Measurements from ENCODE around the gene SNRPB2.

Gene SNRPB2

DNA sequence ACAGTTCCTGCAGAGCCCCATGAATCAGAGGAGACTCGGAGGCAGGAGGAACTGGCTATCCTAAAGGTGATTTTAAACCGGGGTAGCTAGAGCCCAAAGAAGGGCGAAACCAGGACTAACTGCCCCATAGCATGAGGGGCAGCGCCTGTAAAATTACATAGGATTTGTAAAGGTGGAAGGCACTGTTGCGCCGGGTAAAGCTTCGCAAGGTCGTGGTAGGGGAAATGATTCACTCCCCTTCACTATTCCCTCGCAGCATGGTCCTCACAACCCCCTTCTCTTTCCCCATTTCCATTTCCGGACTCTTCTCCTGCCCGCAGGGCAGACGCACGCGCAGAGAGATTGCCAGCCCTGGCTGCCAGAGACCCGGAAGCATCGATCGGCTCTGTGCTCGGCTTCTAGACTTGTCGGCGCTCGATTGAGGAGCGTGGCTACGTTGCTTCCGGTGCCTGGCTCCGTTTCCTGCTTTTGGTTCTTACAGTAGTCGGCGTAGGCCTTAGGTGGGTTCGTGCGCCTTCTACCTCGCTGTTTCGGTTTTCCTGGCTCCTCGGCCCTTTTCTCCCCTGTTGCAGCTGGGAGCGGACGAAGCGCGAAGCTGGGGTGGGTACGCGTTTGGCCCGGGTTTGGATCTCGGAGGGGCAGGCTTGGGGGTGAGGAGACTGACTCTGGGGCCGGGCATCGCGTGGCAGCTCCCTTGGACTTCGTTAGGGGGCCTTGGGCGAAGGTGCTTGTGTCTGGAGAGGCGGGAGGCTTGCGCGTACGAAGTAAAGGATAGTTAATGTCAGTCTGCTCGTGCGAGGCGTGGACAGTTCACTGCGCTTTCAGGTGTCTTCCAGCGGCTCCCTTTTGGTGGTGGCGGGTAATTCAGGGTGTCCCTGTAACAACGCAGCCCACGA is at the start of gene SNRPB2:
Gene SNRPB2, plus strand, starts transcription at position 462 of the 896 bp plus-strand sequence. CDS start 1,677 bp downstream, outside the sequence.
- Histone ChIP-seq H3K36me3 (ENCODE audit: control insufficient read depth, low read depth, low read length) (peaks cover 29% of the 10 kb centered on the region), H3K9me3 (ENCODE audit: control insufficient read depth, low read depth, low read length) (no peaks in the 10 kb centered on the region), H3K27me3 (ENCODE audit: control insufficient read depth, insufficient read depth, low read length) (peaks cover 18% of the 10 kb centered on the region), H3K9ac (ENCODE audit: low read length) (peak within 1 kb of the TSS; percentile 84), H3K27ac (ENCODE audit: low read length) (peak within 1 kb of the TSS; percentile 69), H3K4me1 (ENCODE audit: control insufficient read depth, low read depth, low read length) (peaks cover 7% of the 10 kb centered on the region), H3K4me3 (ENCODE audit: low read length) (peak within 1 kb of the TSS; percentile 87)

GRCh38 chr20:16684416-16684815 is 45.4 kb upstream of the SNRPB2 start:
- Histone ChIP-seq H3K9me3 (ENCODE audit: control insufficient read depth, low read depth, low read length) (no peaks in the 10 kb centered on the region), H3K9ac (ENCODE audit: low read length) (no peak overlapping the region), H3K27me3 (ENCODE audit: control insufficient read depth, insufficient read depth, low read length) (no peaks in the 10 kb centered on the region), H3K4me1 (ENCODE audit: control insufficient read depth, low read depth, low read length) (no peaks in the 10 kb centered on the region), H3K36me3 (ENCODE audit: control insufficient read depth, low read depth, low read length) (no peaks in the 10 kb centered on the region), H3K4me3 (ENCODE audit: low read length) (no peak overlapping the region), H3K27ac (ENCODE audit: low read length) (no peak overlapping the region)

DNA sequence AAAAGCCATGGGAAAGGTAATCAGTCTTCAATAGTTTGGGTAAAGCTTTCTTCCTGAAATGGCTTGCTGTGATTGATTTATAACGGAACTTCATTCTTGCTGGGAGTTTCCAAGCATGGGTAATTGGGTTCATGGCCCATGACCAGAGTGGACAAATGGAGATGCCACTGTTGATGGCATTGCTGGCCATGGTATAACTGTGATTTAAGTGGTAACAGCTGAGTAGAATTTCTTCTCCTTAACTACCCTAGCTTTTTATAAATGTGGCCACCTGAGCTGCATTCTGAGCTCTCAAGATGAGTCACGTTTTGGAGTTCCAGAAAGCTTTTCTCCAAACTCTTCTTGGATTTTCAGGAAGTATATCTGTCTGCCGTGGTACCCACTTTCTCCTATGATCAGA is 39.9 kb upstream of the SNRPB2 start:
- no peaks in the 10 kb centered on the region for H3K27me3 ChIP-seq (ENCODE audit: control insufficient read depth, insufficient read depth, low read length)
- H3K9me3 ChIP-seq (ENCODE audit: control insufficient read depth, low read depth, low read length) = no peaks in the 10 kb centered on the region
- no peak overlapping the region for H3K9ac ChIP-seq (ENCODE audit: low read length)
- H3K4me1 ChIP-seq (ENCODE audit: control insufficient read depth, low read depth, low read length) = no peaks in the 10 kb centered on the region
- H3K4me3 ChIP-seq (ENCODE audit: low read length) = no peak overlapping the region
- no peak overlapping the region for H3K27ac ChIP-seq (ENCODE audit: low read length)
- no peaks in the 10 kb centered on the region for H3K36me3 ChIP-seq (ENCODE audit: control insufficient read depth, low read depth, low read length)

- Histone ChIP-seq H3K27ac (ENCODE audit: low read length) (no peak overlapping the region), H3K4me1 (ENCODE audit: control insufficient read depth, low read depth, low read length) (no peaks in the 10 kb centered on the region), H3K9me3 (ENCODE audit: control insufficient read depth, low read depth, low read length) (no peaks in the 10 kb centered on the region), H3K27me3 (ENCODE audit: control insufficient read depth, insufficient read depth, low read length) (no peaks in the 10 kb centered on the region), H3K9ac (ENCODE audit: low read length) (no peak overlapping the region), H3K4me3 (ENCODE audit: low read length) (no peak overlapping the region), H3K36me3 (ENCODE audit: control insufficient read depth, low read depth, low read length) (no peaks in the 10 kb centered on the region)
These were observed 38.4 kb upstream of the SNRPB2 start for GRCh38 chr20:16691381-16691780.

GRCh38 chr20:16692009-16692408 is 37.8 kb upstream of the SNRPB2 start:
- H3K27ac ChIP-seq (ENCODE audit: low read length) = no peak overlapping the region
- no peaks in the 10 kb centered on the region for H3K27me3 ChIP-seq (ENCODE audit: control insufficient read depth, insufficient read depth, low read length)
- no peaks in the 10 kb centered on the region for H3K36me3 ChIP-seq (ENCODE audit: control insufficient read depth, low read depth, low read length)
- H3K4me1 ChIP-seq (ENCODE audit: control insufficient read depth, low read depth, low read length) = no peaks in the 10 kb centered on the region
- no peak overlapping the region for H3K4me3 ChIP-seq (ENCODE audit: low read length)
- no peak overlapping the region for H3K9ac ChIP-seq (ENCODE audit: low read length)
- H3K9me3 ChIP-seq (ENCODE audit: control insufficient read depth, low read depth, low read length) = no peaks in the 10 kb centered on the region

DNA sequence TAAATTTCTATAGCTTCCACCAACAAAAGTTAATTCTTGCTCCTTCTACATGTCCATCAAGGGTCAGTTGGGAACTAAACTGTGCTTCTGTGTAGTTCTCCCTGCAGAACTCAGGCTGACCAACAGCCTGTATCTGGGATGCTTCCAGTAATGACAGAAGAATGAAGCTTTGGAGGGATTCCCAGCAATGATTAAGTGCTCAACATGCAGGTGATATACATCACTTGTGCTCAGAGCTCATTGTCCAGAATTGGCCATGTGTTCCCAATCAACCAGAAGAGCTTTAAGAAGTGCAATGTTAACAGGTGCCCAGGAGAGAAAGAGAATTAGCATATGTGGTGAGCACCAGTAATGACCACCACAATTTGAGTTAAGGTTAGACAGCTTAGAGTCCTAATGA is 37.4 kb upstream of the SNRPB2 start:
- Histone ChIP-seq H3K9ac (ENCODE audit: low read length) (no peak overlapping the region), H3K4me3 (ENCODE audit: low read length) (no peak overlapping the region), H3K4me1 (ENCODE audit: control insufficient read depth, low read depth, low read length) (no peaks in the 10 kb centered on the region), H3K27ac (ENCODE audit: low read length) (no peak overlapping the region), H3K9me3 (ENCODE audit: control insufficient read depth, low read depth, low read length) (no peaks in the 10 kb centered on the region), H3K36me3 (ENCODE audit: control insufficient read depth, low read depth, low read length) (no peaks in the 10 kb centered on the region), H3K27me3 (ENCODE audit: control insufficient read depth, insufficient read depth, low read length) (no peaks in the 10 kb centered on the region)

DNA sequence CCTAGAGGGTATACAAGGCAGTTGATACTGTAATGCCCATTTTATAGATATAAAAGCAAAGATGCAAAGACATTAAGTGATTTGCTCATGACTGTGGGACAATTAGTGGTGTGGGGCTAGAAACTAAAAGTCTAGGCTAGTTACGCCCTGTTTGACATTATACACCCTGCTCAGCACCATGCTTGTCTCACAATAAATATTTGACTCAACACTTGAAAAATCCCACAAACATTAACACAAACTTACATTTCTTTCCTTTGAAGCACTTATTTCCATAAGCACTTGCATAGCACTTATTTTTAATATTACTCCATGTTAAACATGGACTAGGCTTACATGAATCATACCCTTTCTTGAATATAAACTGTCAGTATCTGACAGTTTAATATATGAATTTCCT is 36.5 kb upstream of the SNRPB2 start:
- Histone ChIP-seq H3K36me3 (ENCODE audit: control insufficient read depth, low read depth, low read length) (no peaks in the 10 kb centered on the region), H3K9me3 (ENCODE audit: control insufficient read depth, low read depth, low read length) (no peaks in the 10 kb centered on the region), H3K27ac (ENCODE audit: low read length) (no peak overlapping the region)

DNA sequence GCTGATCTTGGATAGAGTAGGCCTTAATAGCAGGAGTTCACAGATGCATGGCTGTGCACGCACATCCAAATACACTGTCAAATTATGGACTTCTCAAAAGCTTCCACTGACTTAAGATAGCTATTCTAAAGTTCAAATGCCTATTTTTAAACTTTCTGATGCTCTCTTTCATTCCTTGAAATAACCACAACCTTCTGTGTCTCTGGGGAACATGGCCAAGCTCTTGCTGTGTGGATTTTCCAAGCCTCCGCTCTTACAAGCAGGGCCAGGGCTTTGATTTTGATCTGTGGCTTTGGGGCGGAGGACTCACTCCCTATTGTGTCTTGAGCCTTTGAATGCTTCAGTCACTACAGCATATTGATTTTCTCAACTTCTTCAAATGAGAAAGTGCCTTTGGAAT is 35.7 kb upstream of the SNRPB2 start:
- Histone ChIP-seq H3K4me3 (ENCODE audit: low read length) (no peak overlapping the region), H3K27me3 (ENCODE audit: control insufficient read depth, insufficient read depth, low read length) (no peaks in the 10 kb centered on the region), H3K36me3 (ENCODE audit: control insufficient read depth, low read depth, low read length) (no peaks in the 10 kb centered on the region), H3K9me3 (ENCODE audit: control insufficient read depth, low read depth, low read length) (no peaks in the 10 kb centered on the region), H3K9ac (ENCODE audit: low read length) (no peak overlapping the region), H3K27ac (ENCODE audit: low read length) (no peak overlapping the region), H3K4me1 (ENCODE audit: control insufficient read depth, low read depth, low read length) (no peaks in the 10 kb centered on the region)

More for the DNA sequence above, 36.5 kb upstream of the SNRPB2 start:
- no peak overlapping the region for H3K4me3 ChIP-seq (ENCODE audit: low read length)
- no peaks in the 10 kb centered on the region for H3K4me1 ChIP-seq (ENCODE audit: control insufficient read depth, low read depth, low read length)
- H3K9ac ChIP-seq (ENCODE audit: low read length) = no peak overlapping the region
- H3K27me3 ChIP-seq (ENCODE audit: control insufficient read depth, insufficient read depth, low read length) = no peaks in the 10 kb centered on the region

DNA sequence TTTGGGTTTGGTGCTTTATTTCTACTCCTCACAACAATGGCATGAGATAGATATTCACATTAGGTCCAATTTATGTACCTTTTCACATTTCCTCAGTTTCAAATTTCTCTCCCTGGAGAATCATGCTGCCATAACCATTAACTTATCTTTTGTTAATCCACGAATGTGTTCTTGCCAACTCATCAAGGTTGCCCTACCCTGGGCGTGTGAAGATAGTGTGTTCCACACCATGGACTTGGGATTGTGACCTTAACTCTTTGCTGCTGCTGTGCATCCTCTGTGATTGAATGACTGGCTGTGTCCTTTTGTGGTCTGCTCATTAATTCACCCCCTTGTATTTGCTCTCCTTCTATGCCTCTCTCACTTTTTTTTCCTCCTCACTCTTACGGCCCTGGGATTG is 34.2 kb upstream of the SNRPB2 start:
- no peaks in the 10 kb centered on the region for H3K9me3 ChIP-seq (ENCODE audit: control insufficient read depth, low read depth, low read length)
- H3K4me3 ChIP-seq (ENCODE audit: low read length) = no peak overlapping the region
- no peaks in the 10 kb centered on the region for H3K36me3 ChIP-seq (ENCODE audit: control insufficient read depth, low read depth, low read length)
- H3K27me3 ChIP-seq (ENCODE audit: control insufficient read depth, insufficient read depth, low read length) = no peaks in the 10 kb centered on the region
- H3K9ac ChIP-seq (ENCODE audit: low read length) = no peak overlapping the region
- H3K27ac ChIP-seq (ENCODE audit: low read length) = no peak overlapping the region
- no peaks in the 10 kb centered on the region for H3K4me1 ChIP-seq (ENCODE audit: control insufficient read depth, low read depth, low read length)

- H3K9ac ChIP-seq (ENCODE audit: low read length) = no peak overlapping the region
- no peak overlapping the region for H3K4me3 ChIP-seq (ENCODE audit: low read length)
- H3K27me3 ChIP-seq (ENCODE audit: control insufficient read depth, insufficient read depth, low read length) = no peaks in the 10 kb centered on the region
- H3K9me3 ChIP-seq (ENCODE audit: control insufficient read depth, low read depth, low read length) = no peaks in the 10 kb centered on the region
- no peaks in the 10 kb centered on the region for H3K4me1 ChIP-seq (ENCODE audit: control insufficient read depth, low read depth, low read length)
- no peak overlapping the region for H3K27ac ChIP-seq (ENCODE audit: low read length)
- no peaks in the 10 kb centered on the region for H3K36me3 ChIP-seq (ENCODE audit: control insufficient read depth, low read depth, low read length)
These were observed 30.5 kb upstream of the SNRPB2 start for GRCh38 chr20:16699293-16699692.

- H3K9ac ChIP-seq (ENCODE audit: low read length) = no peak overlapping the region
- H3K4me1 ChIP-seq (ENCODE audit: control insufficient read depth, low read depth, low read length) = no peaks in the 10 kb centered on the region
- H3K9me3 ChIP-seq (ENCODE audit: control insufficient read depth, low read depth, low read length) = peaks cover 3% of the 10 kb centered on the region
- no peaks in the 10 kb centered on the region for H3K36me3 ChIP-seq (ENCODE audit: control insufficient read depth, low read depth, low read length)
- H3K27me3 ChIP-seq (ENCODE audit: control insufficient read depth, insufficient read depth, low read length) = no peaks in the 10 kb centered on the region
- H3K27ac ChIP-seq (ENCODE audit: low read length) = no peak overlapping the region
- H3K4me3 ChIP-seq (ENCODE audit: low read length) = no peak overlapping the region
These were observed 28.5 kb upstream of the SNRPB2 start for GRCh38 chr20:16701296-16701695.

DNA sequence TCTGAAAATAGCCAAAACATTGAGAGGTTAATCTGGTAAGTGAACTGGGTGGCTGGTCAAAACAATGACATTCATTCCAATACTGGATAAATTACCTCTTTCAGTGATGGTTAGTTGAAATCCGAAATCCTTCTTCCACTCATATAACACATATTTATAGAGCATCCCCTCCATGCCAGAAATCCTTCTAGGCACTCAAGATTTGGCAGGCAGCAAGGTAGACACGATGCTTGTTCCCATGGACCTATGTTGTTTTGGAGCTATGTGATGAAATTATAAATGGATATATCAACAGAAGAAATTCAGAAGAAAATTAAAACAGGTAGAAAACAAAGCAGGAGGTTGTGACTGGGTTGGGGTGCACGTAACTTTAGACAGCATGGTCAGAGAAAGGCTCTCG is 26.3 kb upstream of the SNRPB2 start:
- Histone ChIP-seq H3K4me1 (ENCODE audit: control insufficient read depth, low read depth, low read length) (no peaks in the 10 kb centered on the region), H3K27me3 (ENCODE audit: control insufficient read depth, insufficient read depth, low read length) (no peaks in the 10 kb centered on the region), H3K36me3 (ENCODE audit: control insufficient read depth, low read depth, low read length) (no peaks in the 10 kb centered on the region), H3K9me3 (ENCODE audit: control insufficient read depth, low read depth, low read length) (peaks cover 3% of the 10 kb centered on the region), H3K9ac (ENCODE audit: low read length) (no peak overlapping the region), H3K27ac (ENCODE audit: low read length) (no peak overlapping the region), H3K4me3 (ENCODE audit: low read length) (no peak overlapping the region)
